Inflammatory macrophage treated with lipopolysaccharide for 1 hour (primary cell): ENCODE data around the gene TTC33.
A peak's percentile ranks its signal among the peaks of the same experiment; 100 is the strongest.
"Not testable (repeated sequence)": the region's sequence is repeated elsewhere in the genome, so short reads cannot be mapped to it uniquely, and the experiment has no call there.

Source experiments
- DNase-seq, 2 donors: peaks; one replicate each; pipeline ENCODE4 v3.0.0-alpha.2; 2020 to 2022

The TTC33 gene

GRCh38 chr5:40755407-40756365 lies at the start of gene TTC33:
Gene TTC33 (minus strand): TSS chr5:40755961. CDS start chr5:40747018, 8,943 bp downstream.
- peak; percentile 88 to 93 for DNase-seq

- DNase-seq = no peak
Measured at GRCh38 chr5:40801771-40802562, 46.2 kb upstream of the TTC33 start.

- DNase-seq = no peak
Measured at GRCh38 chr5:40799258-40799657, 43.5 kb upstream of the TTC33 start.

GRCh38 chr5:40798801-40799210 lies 43.0 kb upstream of the TTC33 start:
- no peak for DNase-seq

GRCh38 chr5:40798012-40798800 lies 42.4 kb upstream of the TTC33 start, which contains the start of gene PRKAA1:
Gene PRKAA1 (minus strand): TSS chr5:40798374. CDS start chr5:40798189, 185 bp downstream.
- peak; percentile 59 to 81 for DNase-seq

GRCh38 chr5:40797273-40798011 lies 41.7 kb upstream of the TTC33 start:
- peak; percentile 18 to 48 for DNase-seq

- DNase-seq = peak; percentile 61 to 72
Measured at GRCh38 chr5:40796487-40796889, 40.7 kb upstream of the TTC33 start.

- DNase-seq = not testable (repeated sequence)
Measured at GRCh38 chr5:40794877-40795276, 39.1 kb upstream of the TTC33 start.

DNA sequence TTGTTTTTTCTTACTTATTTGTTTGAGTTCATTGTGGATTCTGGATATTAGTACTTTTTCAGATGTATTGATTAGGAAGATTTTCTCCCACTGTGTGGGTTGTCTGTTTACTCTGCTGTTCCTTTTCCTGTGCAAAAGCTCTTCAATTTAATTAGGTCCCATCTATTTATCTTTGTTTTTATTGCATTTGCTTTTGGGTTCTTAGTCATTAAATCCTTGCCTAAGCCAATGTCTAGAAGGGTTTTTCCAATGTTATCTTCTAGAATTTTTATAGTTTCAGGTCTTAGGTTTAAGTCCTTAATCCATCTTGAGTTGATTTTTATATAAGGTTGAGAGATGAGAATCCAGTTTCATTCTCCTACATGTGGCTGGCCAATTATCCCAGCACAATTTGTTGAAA lies 38.6 kb upstream of the TTC33 start:
- not testable (repeated sequence) for DNase-seq

DNA sequence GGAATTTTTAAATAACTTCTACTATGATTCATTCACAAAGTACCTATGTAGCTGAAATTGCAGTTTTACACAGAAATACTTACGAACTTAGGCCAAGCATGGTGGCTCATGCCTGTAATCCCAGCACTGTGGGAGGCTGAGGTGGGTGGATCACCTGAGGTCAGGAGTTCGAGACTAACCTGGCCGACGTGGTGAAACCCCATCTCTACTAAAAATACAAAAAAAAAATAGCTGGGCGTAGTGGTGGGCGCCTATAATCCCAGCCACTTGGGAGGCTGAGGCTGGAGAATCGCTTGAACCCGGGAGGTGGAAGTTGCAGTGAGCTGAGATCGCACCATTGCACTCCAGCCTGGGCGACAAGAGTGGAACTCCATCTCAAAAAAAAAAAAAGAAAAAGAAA lies 36.9 kb upstream of the TTC33 start:
- not testable (repeated sequence) for DNase-seq

GRCh38 chr5:40791715-40792139 lies 36.0 kb upstream of the TTC33 start:
- DNase-seq = no peak

- DNase-seq = peak; percentile 7 to 8
Measured at GRCh38 chr5:40790947-40791593, 35.3 kb upstream of the TTC33 start.

DNA sequence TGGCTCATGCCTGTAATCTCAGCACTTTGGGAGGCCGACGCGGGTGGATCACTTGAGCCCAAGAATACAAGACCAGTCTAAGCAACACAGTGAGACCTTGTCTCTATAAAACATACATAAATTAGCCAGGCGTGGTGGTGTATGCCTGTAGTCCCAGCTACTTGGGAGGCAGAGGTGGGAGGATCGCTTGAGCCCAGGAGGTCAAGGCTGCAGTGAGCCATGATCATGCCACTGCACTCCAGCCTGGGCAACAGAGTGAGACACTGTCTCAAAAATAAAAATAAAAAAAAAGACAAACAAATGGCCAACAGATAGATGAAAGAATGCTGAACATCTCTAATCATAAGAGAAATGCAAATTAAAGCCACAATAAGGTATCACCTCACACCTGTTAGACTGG lies 33.2 kb upstream of the TTC33 start:
- DNase-seq = not testable (repeated sequence)

DNA sequence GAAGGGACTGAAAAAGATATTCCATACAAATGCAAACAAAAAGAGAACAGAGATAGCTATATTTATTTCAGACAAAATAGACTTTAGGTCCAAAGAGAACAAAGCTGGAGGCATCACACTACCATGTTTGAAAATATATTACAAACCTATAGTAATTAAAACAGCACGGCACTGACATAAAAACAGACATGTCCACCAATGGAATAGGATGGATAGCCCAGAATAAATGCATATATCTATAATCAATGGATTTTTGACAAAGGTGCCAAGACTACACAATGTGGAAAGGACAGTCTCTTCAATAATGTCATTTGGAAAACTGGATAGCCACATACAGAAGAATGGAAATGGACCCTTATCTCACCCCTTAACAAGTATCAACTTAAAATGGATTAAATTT lies 32.2 kb upstream of the TTC33 start:
- no peak for DNase-seq

DNA sequence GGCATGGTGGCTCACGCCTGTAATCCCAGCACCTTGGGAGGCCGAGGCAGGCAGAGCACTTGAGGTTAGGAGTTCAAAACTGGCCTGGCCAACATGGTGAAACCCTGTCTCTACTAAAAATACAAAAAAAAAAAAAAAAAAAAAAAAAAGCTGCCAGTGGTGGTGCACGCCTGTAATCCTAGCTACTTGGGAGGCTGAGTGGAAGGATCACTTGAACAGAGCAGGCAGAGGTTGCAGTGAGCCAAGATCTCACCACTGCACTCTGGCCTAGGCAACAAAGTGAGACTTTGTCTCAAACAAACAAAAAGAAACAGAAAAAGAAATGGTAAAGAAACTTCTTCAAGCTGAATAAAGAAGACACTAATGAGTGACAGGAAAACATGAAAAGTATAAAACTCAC lies 30.9 kb upstream of the TTC33 start:
- DNase-seq = not testable (repeated sequence)

- no peak for DNase-seq
Measured at GRCh38 chr5:40784916-40785315, 29.2 kb upstream of the TTC33 start.

GRCh38 chr5:40784027-40784653 lies 28.4 kb upstream of the TTC33 start:
- no peak for DNase-seq

DNA sequence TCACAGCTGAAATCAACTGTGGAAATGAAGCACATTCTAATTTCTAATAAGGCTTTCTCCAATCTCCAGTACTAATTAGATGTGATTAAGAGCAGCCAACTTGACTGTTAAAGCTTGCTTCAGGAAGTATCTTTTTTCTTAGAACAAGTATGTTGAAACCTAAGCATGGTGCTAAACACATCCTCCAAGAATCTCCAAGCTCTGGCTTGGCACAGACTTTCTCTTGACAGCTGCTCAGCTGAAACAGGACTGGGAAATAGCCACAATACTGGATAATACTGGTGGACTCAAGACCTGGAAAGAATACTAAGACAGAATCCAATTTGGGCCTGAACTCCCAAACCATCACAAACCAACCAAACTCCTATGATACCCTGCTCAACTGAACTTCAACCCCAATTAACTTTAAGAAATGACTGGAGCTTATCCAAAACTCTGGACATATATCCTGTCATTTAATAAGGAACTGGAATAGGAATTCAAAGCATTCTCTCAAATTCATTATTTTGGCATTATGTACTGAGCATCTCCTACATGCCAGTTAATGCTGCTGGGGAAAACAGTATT lies 26.2 kb upstream of the TTC33 start:
- no peak for DNase-seq

DNA sequence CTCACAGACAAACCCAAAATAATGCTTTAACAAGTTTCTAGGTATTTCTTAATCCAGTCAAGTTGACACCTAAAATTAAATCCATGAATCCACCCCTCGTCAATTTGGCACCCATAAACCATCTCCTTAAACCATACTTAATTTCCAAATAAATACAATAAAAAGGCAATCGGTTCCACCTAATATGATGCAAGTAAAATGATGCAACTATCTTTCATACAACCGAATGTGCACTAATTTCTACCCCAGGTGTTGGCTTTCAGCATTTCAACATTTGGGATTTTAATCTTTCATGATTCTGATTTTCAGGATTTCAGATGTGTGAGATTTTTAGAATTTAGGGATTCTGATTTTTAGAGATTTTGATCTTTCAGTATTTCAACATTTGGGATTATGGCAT lies 25.1 kb upstream of the TTC33 start:
- no peak for DNase-seq

DNA sequence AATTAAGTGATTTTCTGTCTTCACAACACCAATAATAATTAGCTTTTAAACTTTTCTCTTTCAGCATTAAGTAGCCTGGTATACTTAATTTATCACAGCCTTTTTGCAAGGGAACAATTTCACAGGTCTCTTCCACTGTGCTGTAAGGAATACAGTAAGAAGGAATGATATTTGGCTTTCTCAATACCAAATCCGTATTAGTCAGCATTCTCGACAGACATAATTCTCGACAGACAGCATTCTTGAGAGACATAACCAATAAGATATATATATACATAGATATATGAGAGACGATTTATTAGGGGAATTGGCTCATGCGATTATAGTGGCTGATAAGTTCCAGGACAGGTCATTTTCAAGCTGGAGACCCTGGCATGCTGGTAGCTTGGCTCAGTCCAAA lies 24.4 kb upstream of the TTC33 start:
- DNase-seq = no peak

- DNase-seq = no peak
Measured at GRCh38 chr5:40779561-40779960, 23.8 kb upstream of the TTC33 start.
